K562 (cell line): ENCODE data around the gene ULBP2. TPM values are rescaled to one million over a fixed set of nuclear protein-coding genes. Genes with fewer than 3 reads are reported as not detected.

Source experiments
- ATAC-seq: fragments of 200-7000 bp; cut with Tn5 transposase; 3 replicates; pipeline ENCODE4 v1.9.1; 2020; ENCODE audit warnings: moderate library complexity
- BruUV-seq: library from RNA; stranded (reverse); fragments of 400-500 nt; replicated peaks from 2 replicates; lab custom pipeline; 2021; lab: Mats Ljungman, UMichigan
- CTCF ChIA-PET: fragments of 300-600 bp; formaldehyde crosslinking; extraction: SDS; loops from one replicate; lab custom pipeline; 2021; ENCODE audit warnings: low intra/inter-chr PET ratio; lab: Yijun Ruan, JAX
- POLR2A ChIA-PET: fragments of 300-600, 350-650 bp; sonication (Branson Sonifier 250); formaldehyde crosslinking; extraction: SDS; loops from one replicate; lab custom pipeline; 2021; ENCODE audit warnings: antibody characterized with exemption, inconsistent platforms; lab: Yijun Ruan, JAX
- DNase-seq, 4 experiments: peaks; one replicate each; pipeline versions ENCODE4 v3.0.0 to v3.0.0-alpha.2; 2011 to 2018; ENCODE audit warnings: low spot score in 3 of 4, mixed read lengths in 3 of 4; ENCODE audit errors: extremely low read depth in 1 of 4
- FAIRE-seq: peaks from 2 replicates; lab custom pipeline; 2011; peaks lifted over from hg19 to GRCh38; lab: Jason Lieb, UNC
- H2AFZ ChIP-seq: 2 replicates; pipeline ENCODE4 v1.6.0; 2011; ENCODE audit warnings: low read depth, low read length, control low read depth, inconsistent platforms
- H3K27ac ChIP-seq: fragments of 200-600 bp; 3 replicates; pipeline ENCODE4 v1.8.0; 2011; ENCODE audit warnings: low read depth, mild to moderate bottlenecking, control low read depth, inconsistent platforms, low read length, moderate library complexity, mixed read lengths; ENCODE audit errors: extremely low read depth
- H3K27me3 ChIP-seq, 2 experiments: fragments of 300-600 bp in 1 of 2; 2 replicates in 1 of 2; 3 replicates in 1 of 2; pipeline versions ENCODE4 v1.6.0 to v1.8.0; 2011; ENCODE audit warnings: inconsistent platforms in 2 of 2, low read length in 2 of 2, mild to moderate bottlenecking in 1 of 2, mixed read lengths in 1 of 2, moderate library complexity in 1 of 2; ENCODE audit not compliant: control insufficient read depth in 2 of 2, insufficient read depth in 2 of 2
- H3K36me3 ChIP-seq: fragments of 300-600 bp; 3 replicates; pipeline ENCODE4 v1.8.0; 2011; ENCODE audit warnings: mild to moderate bottlenecking, low read length, inconsistent platforms; ENCODE audit not compliant: control insufficient read depth, insufficient read depth
- H3K4me1 ChIP-seq, 2 experiments: fragments of 200-600 bp in 1 of 2; replicated peaks in 1 of 2; 2 replicates in 1 of 2; 3 replicates in 1 of 2; pipeline versions ENCODE4 v1.5.1 to v1.8.0; 2011; ENCODE audit warnings: inconsistent platforms in 2 of 2, low read length in 2 of 2, mild to moderate bottlenecking in 1 of 2, mixed read lengths in 1 of 2, moderate library complexity in 1 of 2; ENCODE audit not compliant: control insufficient read depth in 2 of 2, insufficient read depth in 2 of 2
- H3K4me2 ChIP-seq: 2 replicates; pipeline ENCODE4 v1.6.1; 2011; ENCODE audit warnings: low read length, control low read depth, inconsistent platforms, mixed read lengths; ENCODE audit not compliant: insufficient read depth
- H3K4me3 ChIP-seq: fragments of 200-600 bp; sonication (generic), shearing (Covaris generic); 2 replicates; pipeline ENCODE4 v1.5.1; 2016; ENCODE audit warnings: control low read depth, inconsistent platforms
- H3K79me2 ChIP-seq: fragments of 200-600 bp; 3 replicates; pipeline ENCODE4 v1.8.0; 2011; ENCODE audit warnings: low read length, inconsistent platforms; ENCODE audit not compliant: control insufficient read depth, insufficient read depth
- H3K9ac ChIP-seq, 2 experiments: 2 replicates each; pipeline versions ENCODE4 v1.6.0 to v1.6.1; 2011; ENCODE audit warnings: low read depth in 2 of 2, low read length in 2 of 2, control low read depth in 1 of 2, inconsistent platforms in 1 of 2, mild to moderate bottlenecking in 1 of 2, mixed read lengths in 1 of 2; ENCODE audit not compliant: insufficient read depth in 1 of 2
- H3K9me1 ChIP-seq: one replicate; pipeline ENCODE4 v1.6.0; 2011; ENCODE audit warnings: inconsistent platforms, mild to moderate bottlenecking, low read length, moderate library complexity; ENCODE audit not compliant: control insufficient read depth, insufficient read depth
- H3K9me3 ChIP-seq: replicated peaks from 2 replicates; pipeline ENCODE4 v1.5.1; 2011; ENCODE audit warnings: low read depth, low read length, inconsistent platforms; ENCODE audit not compliant: control insufficient read depth, insufficient read depth
- H4K20me1 ChIP-seq: replicated peaks from 2 replicates; pipeline ENCODE4 v1.6.1; 2011; ENCODE audit warnings: low read length, inconsistent platforms, mixed read lengths; ENCODE audit not compliant: control insufficient read depth, insufficient read depth
- BCL6 ChIP-seq: fragments of 250-450 bp; sonication (Bioruptor Pico); IDR thresholded peaks from 2 replicates; pipeline ENCODE4 v1.4.0; 2020
- BRF1 ChIP-seq: IDR thresholded peaks from 3 replicates; pipeline ENCODE4 v1.6.1; 2011; ENCODE audit warnings: borderline replicate concordance, mild to moderate bottlenecking; ENCODE audit not compliant: insufficient read length; ENCODE audit errors: extremely low read depth
- ELF1 ChIP-seq: fragments of 200-800 bp; sonication (Bioruptor generic); IDR thresholded peaks from 2 replicates; pipeline ENCODE4 v1.6.1; 2016; ENCODE audit warnings: missing genetic modification characterization, missing compliant biosample characterization
- FOXJ3 ChIP-seq: sonication (generic); formaldehyde crosslinking; IDR thresholded peaks from 2 replicates; pipeline ENCODE4 v1.4.0; 2020; ENCODE audit warnings: mild to moderate bottlenecking, missing genetic modification reagents
- HMG20A ChIP-seq: fragments of 450-650 bp; formaldehyde crosslinking; conservative IDR thresholded peaks from 2 replicates; pipeline ENCODE4 v1.4.0; 2020; ENCODE audit warnings: mild to moderate bottlenecking, mixed read lengths
- KAT8 ChIP-seq: fragments of 450-650 bp; IDR thresholded peaks from 2 replicates; pipeline ENCODE4 v1.6.1; 2016; ENCODE audit warnings: low read depth, mild to moderate bottlenecking
- NEUROD1 ChIP-seq: fragments of 150-350 bp; IDR thresholded peaks from 2 replicates; pipeline ENCODE4 v1.6.1; 2014; ENCODE audit warnings: borderline replicate concordance, low read length, low read depth; ENCODE audit not compliant: partially characterized antibody
- RFX1 ChIP-seq: fragments of 450-650 bp; IDR thresholded peaks from 2 replicates; pipeline ENCODE4 v1.6.1; 2016; ENCODE audit warnings: mild to moderate bottlenecking, moderate library complexity
- SIN3B ChIP-seq: fragments of 450-650 bp; IDR thresholded peaks from 2 replicates; pipeline ENCODE4 v1.6.1; 2017; ENCODE audit warnings: low read depth, mild to moderate bottlenecking, moderate library complexity
- SMARCA5 ChIP-seq: fragments of 450-650 bp; IDR thresholded peaks from 2 replicates; pipeline ENCODE4 v1.6.1; 2016
- TOE1 ChIP-seq, 2 experiments: fragments of 450-650 bp in 1 of 2; sonication (generic) in 1 of 2; formaldehyde crosslinking in 1 of 2; IDR thresholded peaks; 2 replicates each; pipeline versions ENCODE4 v1.7.1 to v1.8.0; 2016 to 2022; ENCODE audit warnings: borderline replicate concordance in 2 of 2, mild to moderate bottlenecking in 2 of 2, antibody characterized with exemption in 1 of 2, inconsistent platforms in 1 of 2, low read depth in 1 of 2, missing genetic modification reagents in 1 of 2, moderate library complexity in 1 of 2
- ZEB2 ChIP-seq: fragments of 450-650 bp; IDR thresholded peaks from 2 replicates; pipeline ENCODE4 v1.6.1; 2016
- ZNF75A ChIP-seq: fragments of 450-650 bp; formaldehyde crosslinking; IDR thresholded peaks from 2 replicates; pipeline ENCODE4 v1.4.0; 2020; ENCODE audit warnings: mild to moderate bottlenecking
- ZNF76 ChIP-seq: fragments of 250-450 bp; sonication (Bioruptor Pico); IDR thresholded peaks from 2 replicates; pipeline ENCODE4 v1.4.0; 2020; ENCODE audit warnings: mild to moderate bottlenecking, moderate library complexity, borderline replicate concordance
- WGBS: fragments of 100-300 bp; shearing (Covaris generic); methylation state at CpG from one replicate; pipeline ENCODE4 v1.1.6; 2016; ENCODE audit warnings: low coverage, mixed read lengths; ENCODE audit not compliant: insufficient coverage; ENCODE audit errors: missing lambda C conversion rate; 5-methylcytosine and 5-hydroxymethylcytosine counted together
- in situ Hi-C: fragments of 300-500 bp; cut with MboI; formaldehyde crosslinking; loops from 4 replicates; pipeline ENCODE4 v1.15.0; 2018; ENCODE audit warnings: inconsistent platforms, mixed read lengths
- intact Hi-C: fragments of 100-400 bp; cut with micrococcal nuclease; formaldehyde crosslinking; loops from 2 replicates; pipeline ENCODE4 v1.14.2; 2022
- polyA plus RNA-seq, 8 experiments: library from polyadenylated mRNA; depleted of rRNA in 4 of 8; stranded (reverse) in 5 of 8; unstranded in 3 of 8; fragments of >200 nt; fragmentation: Nextera tagmentation in 2 of 8; fragmentation: Illumina TruSeq in 1 of 8; extraction: Ambion mirVana in 2 of 8; extraction: Trizol in 1 of 8; gene quantifications; 2 replicates each; pipeline versions ENCODE4 v1.2.1 to v1.2.3, GENCODE V29; 2011 to 2014; ENCODE audit warnings: inconsistent platforms in 1 of 8, missing spikeins in 1 of 8
- total RNA-seq, 7 experiments: library from RNA; depleted of rRNA in 6 of 7; stranded (reverse); fragments of >200 nt in 6 of 7; fragmentation: Illumina TruSeq in 2 of 7; extraction: Trizol in 2 of 7; gene quantifications; 2 replicates each; pipeline versions ENCODE4 v1.2.1 to v1.2.3, GENCODE V29; 2011 to 2021; ENCODE audit warnings: low replicate concordance in 1 of 7
- TF ChIP-seq, protein P1 (sequence below): fragments of 250-450 bp; sonication (Bioruptor Pico); IDR thresholded peaks from 2 replicates; pipeline ENCODE4 v1.4.0; 2020; ENCODE audit warnings: borderline replicate concordance

The ULBP2 gene
- total and polyA plus RNA-seq, 9 of the 15 experiments (the other 6 are each of a cell fraction or from before 2014, with no cell fraction given) = 0.50 to 5.3 (median 1.2) TPM

DNA sequence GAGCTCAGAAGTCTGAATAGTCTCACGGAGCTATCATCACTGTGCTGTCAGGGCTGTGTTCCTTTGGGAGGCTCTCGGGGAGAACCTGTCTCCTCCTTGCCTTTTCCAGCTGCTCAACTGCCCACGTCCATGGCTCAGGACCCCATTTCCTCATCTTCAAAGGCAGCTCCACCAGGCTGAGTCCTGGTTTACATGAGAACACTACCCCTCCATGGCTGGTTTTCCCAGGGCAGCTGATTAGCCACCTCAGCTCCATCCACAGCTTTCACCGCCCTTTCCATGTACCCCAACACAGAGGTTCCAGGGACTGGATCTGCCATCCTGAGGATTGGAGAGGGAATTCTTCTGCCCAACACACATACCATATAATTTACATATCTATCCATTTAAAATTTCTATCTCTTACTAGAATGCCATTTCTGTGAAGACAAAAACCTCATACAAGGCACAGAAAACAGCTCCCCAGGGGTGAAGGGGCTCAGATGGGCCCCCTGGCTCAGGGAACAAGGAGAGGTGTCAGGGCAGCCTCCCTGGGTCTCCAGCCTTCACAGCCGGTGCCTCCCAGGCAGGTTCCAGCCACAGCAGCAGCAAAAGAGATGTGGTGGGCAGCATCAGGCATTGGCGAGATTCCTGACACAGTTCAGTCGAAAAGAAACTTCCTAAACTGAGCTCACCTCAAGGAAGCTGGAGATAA lies 41.7 kb upstream of the ULBP2 start (continued):
- TF ChIP-seq, protein P1, sequence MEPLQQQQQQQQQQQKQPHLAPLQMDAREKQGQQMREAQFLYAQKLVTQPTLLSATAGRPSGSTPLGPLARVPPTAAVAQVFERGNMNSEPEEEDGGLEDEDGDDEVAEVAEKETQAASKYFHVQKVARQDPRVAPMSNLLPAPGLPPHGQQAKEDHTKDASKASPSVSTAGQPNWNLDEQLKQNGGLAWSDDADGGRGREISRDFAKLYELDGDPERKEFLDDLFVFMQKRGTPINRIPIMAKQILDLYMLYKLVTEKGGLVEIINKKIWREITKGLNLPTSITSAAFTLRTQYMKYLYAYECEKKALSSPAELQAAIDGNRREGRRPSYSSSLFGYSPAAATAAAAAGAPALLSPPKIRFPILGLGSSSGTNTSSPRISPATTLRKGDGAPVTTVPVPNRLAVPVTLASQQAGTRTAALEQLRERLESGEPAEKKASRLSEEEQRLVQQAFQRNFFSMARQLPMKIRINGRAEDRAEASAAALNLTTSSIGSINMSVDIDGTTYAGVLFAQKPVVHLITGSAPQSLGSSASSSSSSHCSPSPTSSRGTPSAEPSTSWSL (CRISPR knock-in tag) = no peak
- TF ChIP-seq, all 486 proteins: peak for 0

DNA sequence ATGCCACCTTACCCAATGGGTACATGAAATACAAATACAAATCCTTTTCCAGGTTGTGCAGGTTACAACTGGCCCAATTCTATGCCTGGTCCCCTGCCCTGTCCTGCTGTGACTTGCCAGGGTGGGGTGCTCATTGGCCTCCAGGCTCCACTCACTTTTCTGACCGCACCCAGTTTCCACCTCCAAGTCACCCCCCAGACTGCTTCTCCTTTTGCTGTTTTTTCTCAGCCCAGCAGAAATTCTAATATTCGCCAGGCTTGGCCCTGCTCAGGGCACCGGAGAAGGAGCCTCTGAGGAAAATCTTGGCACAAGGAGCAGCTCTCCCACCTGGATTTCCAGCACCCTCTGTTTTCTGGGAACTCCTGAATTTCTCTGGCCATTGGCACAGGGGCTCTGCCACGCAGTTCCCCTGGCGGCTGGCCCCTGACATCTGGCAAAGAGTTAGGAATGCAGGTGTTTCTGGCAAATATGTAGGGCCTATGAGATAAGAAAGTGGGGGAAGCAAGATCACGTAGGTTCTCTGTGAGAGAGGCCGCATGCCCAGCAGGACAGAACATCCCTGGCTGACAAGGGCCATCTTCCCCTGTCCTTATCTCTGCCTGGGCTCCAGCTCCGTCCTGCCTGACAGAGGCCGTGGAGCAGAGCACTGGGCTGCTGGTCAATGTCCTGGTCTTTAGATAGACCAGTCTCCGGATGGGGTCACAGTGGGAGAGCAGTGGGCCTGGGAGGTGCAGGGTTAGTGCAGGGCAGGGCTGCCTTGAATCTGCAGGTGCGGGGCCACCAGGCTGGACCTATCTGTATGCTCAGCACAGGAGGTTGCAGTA lies 41.0 kb upstream of the ULBP2 start:
- TF ChIP-seq ZNF75A (CRISPR knock-in tag) = no peak
- no peak for TF ChIP-seq SMARCA5
- TF ChIP-seq BRF1 = no peak
- TF ChIP-seq SIN3B = no peak
- no peak for TF ChIP-seq ZNF76 (CRISPR knock-in tag)
- TF ChIP-seq RFX1 = no peak
- no peak for TF ChIP-seq BCL6 (CRISPR knock-in tag)
- no peak for TF ChIP-seq KAT8
- no peak for TF ChIP-seq FOXJ3 (CRISPR knock-in tag)
- TF ChIP-seq ELF1 = no peak
- no peak for TF ChIP-seq ZEB2
- no peak for TF ChIP-seq NEUROD1
- TF ChIP-seq HMG20A (CRISPR knock-in tag) = no peak
- no peak for TF ChIP-seq TOE1 (IDR thresholded peaks at IDR 0.05; ENCODE audit: borderline replicate concordance)
- TF ChIP-seq TOE1 (CRISPR knock-in tag; IDR thresholded peaks at IDR 0.05; ENCODE audit: borderline replicate concordance, low read depth) = no peak
- ChIA-PET CTCF (no interaction called here), POLR2A (interaction anchor here (0.6 to 0.8 kb wide), 2 partner anchors 17 to 212 kb away, joined by 3 to 4 read pairs; no protein-coding TSS in a partner anchor)
- Histone ChIP-seq H3K9ac (peak overlapping the region in 1 of 2 experiments; percentile 5; a peak in 1 of 4 replicates), H3K4me1 (peaks cover 0 to 6% of the 10 kb centered on the region in 2 experiments; a peak in 1 of 5 replicates), H3K9me1 (no peaks in the 10 kb centered on the region), H3K4me3 (no peak overlapping the region), H3K36me3 (no peaks in the 10 kb centered on the region), H3K27me3 (peaks cover 48 to 84% of the 10 kb centered on the region in 2 experiments), H4K20me1 (no peaks in the 10 kb centered on the region), H3K9me3 (no peaks in the 10 kb centered on the region), H3K27ac (no peak overlapping the region), H2AFZ (no peak overlapping the region), H3K79me2 (no peaks in the 10 kb centered on the region), H3K4me2 (no peak overlapping the region)
- no peak for DNase-seq
- no TSS peak for BruUV-seq
- intact Hi-C loops = no loop called here
- no peak for ATAC-seq
- in situ Hi-C loops = loop anchor here (25.0 kb wide), 1 partner anchor 864 kb away; no protein-coding TSS in a partner anchor
- FAIRE-seq = no peak
- under 1% methylated on average over 11 of the region's 11 CpGs for WGBS
